ENCODE measurements around the gene SLC22A1. TPM values are rescaled to one million over a fixed set of nuclear protein-coding genes. Genes with fewer than 3 reads are reported as not detected.

Gene SLC22A1
- total and polyA plus RNA-seq, 2 of the 8 experiments (the other 6 are each of a cell fraction or from before 2014, with no cell fraction given), result 0.12 to 0.45 TPM

- Histone ChIP-seq H2AFZ (ENCODE audit: low read length) (no peak overlapping the region), H3K27me3 (replicated peaks in 1 of 4; ENCODE audit: control insufficient read depth in 3 of 4, extremely low read depth in 1 of 4, insufficient read depth in 3 of 4, low read length in 3 of 4) (no peaks in the 10 kb centered on the region), H3K56ac (replicated peaks; ENCODE audit: insufficient read length, low read depth, low read length) (no peak overlapping the region), H2AK5ac (ENCODE audit: low read depth, low read length) (no peak overlapping the region), H3K14ac (ENCODE audit: insufficient read length) (no peak overlapping the region), H4K91ac (replicated peaks; ENCODE audit: insufficient read length, low read length) (no peak overlapping the region), H4K20me1 (replicated peaks in 1 of 2; ENCODE audit: control insufficient read depth in 1 of 2, insufficient read depth in 2 of 2, low read length in 2 of 2) (no peaks in the 10 kb centered on the region), H3K4me2 (ENCODE audit: insufficient read depth in 1 of 2, low read depth in 2 of 2, low read length in 2 of 2) (no peak overlapping the region), H3K36me3 (ENCODE audit: control insufficient read depth in 2 of 4, insufficient read depth in 4 of 4, low read length in 3 of 4) (no peaks in the 10 kb centered on the region), H2BK20ac (ENCODE audit: low read length) (no peak overlapping the region), H3K79me2 (ENCODE audit: control insufficient read depth in 1 of 2, insufficient read depth in 2 of 2, low read length in 2 of 2) (no peaks in the 10 kb centered on the region), H3K4me1 (replicated peaks in 1 of 4; ENCODE audit: control insufficient read depth in 3 of 4, insufficient read depth in 4 of 4, low read length in 3 of 4) (peaks cover 0 to 7% (median 1%) of the 10 kb centered on the region in 4 experiments; a peak in 1 of 7 replicates), H4K8ac (ENCODE audit: extremely low read depth, insufficient read depth, low read length) (no peak overlapping the region), H3K18ac (ENCODE audit: extremely low read depth, low read length) (no peak overlapping the region), H3K9me3 (ENCODE audit: insufficient read depth in 2 of 2, low read depth in 1 of 2, low read length in 1 of 2) (peaks cover 0 to 13% of the 10 kb centered on the region in 2 experiments; a peak in 2 of 4 replicates), H3K9ac (replicated peaks in 1 of 4; ENCODE audit: extremely low read depth in 1 of 4, low read depth in 3 of 4, low read length in 3 of 4) (no peak overlapping the region), H3K4ac (replicated peaks; ENCODE audit: insufficient read length, low read depth, low read length) (no peak overlapping the region), H2BK5ac (ENCODE audit: low read depth, low read length) (no peak overlapping the region), H4K5ac (ENCODE audit: insufficient read length, low read depth, low read length) (no peak overlapping the region), H3K27ac (ENCODE audit: low read depth, low read length) (no peak overlapping the region), H3K23ac (ENCODE audit: insufficient read length) (no peak overlapping the region), H2BK120ac (replicated peaks; ENCODE audit: low read depth, low read length) (no peak overlapping the region), H2BK15ac (ENCODE audit: low read length) (no peak overlapping the region), H2BK12ac (ENCODE audit: low read depth, low read length) (no peak overlapping the region), H3K79me1 (ENCODE audit: low read depth, low read length) (no peaks in the 10 kb centered on the region), H3K23me2 (ENCODE audit: low read depth, low read length) (no peaks in the 10 kb centered on the region), H3K4me3 (ENCODE audit: extremely low read depth in 1 of 4, insufficient read depth in 2 of 4, low read depth in 3 of 4, low read length in 4 of 4) (no peak overlapping the region)
- FAIRE-seq, result no peak
- CTCF ChIA-PET (ENCODE audit: partially characterized antibody), result interaction anchor here (0.8 kb wide), 1 partner anchor 24 kb away, joined by 3 read pairs; no protein-coding TSS in a partner anchor
- DNase-seq (ENCODE audit: low read depth in 1 of 2, low spot score in 2 of 2), result no peak
- 86% methylated on average over 3 of the region's 3 CpGs; no CpG with 5 or more reads in 1 of the 2 experiments for WGBS, 2 experiments (ENCODE audit: extremely low coverage in 1 of 2, insufficient coverage in 1 of 2, insufficient read length in 1 of 2, insufficient replicate concordance in 2 of 2, low coverage in 1 of 2, low lambda C conversion rate in 2 of 2, missing lambda C conversion rate in 1 of 2)
- POLR2A ChIA-PET (ENCODE audit: partially characterized antibody), result no interaction called here
- TF ChIP-seq GABPA (IDR thresholded peaks at IDR 0.05; ENCODE audit: borderline replicate concordance, insufficient read depth, low read length) (no peak), TEAD4 (IDR thresholded peaks at IDR 0.05; ENCODE audit: low read depth, low read length) (no peak), TCF12 (IDR thresholded peaks at IDR 0.05; ENCODE audit: low read depth, low read length) (no peak), TBP (IDR thresholded peaks at IDR 0.05; ENCODE audit: low read depth, low read length) (no peak), ASH2L (IDR thresholded peaks at IDR 0.05; ENCODE audit: low read length) (no peak), TAF1 (IDR thresholded peaks at IDR 0.05; ENCODE audit: low read depth, low read length) (no peak), RNF2 (IDR thresholded peaks at IDR 0.05; ENCODE audit: borderline replicate concordance, low read depth, low read length, missing control alignments, poor library complexity, severe bottlenecking) (no peak)
Measured at GRCh38 chr6:160115421-160115820, 6.2 kb upstream of the SLC22A1 start.
